ENCODE measurements around the gene RAD51B. TPM values are rescaled to one million over a fixed set of nuclear protein-coding genes. Genes with fewer than 3 reads are reported as not detected.

The RAD51B gene
- total RNA-seq, 1 experiment from 2014 or later, result 14.2 TPM

DNA sequence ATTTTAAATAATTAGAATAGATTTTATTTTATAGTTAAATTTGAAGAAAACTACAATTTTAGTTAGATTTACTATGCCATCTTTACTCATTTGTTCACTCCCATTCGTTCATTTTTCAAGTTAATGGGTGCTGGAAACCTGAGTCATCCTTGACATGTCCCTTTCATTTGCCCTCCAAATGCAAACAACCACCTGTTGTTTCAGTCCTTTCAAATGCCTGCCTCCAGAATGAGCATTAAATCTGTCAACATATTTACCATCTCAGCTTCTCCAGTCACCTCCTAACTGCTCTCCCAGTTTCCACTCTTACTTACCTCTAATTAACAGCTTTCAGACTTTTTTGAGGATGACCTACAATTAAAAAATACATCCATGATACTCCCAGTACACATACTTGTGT lies 375.5 kb downstream of the RAD51B start:
- Mint-ChIP-seq H3K4me3 (no peak overlapping the region), H3K27ac (peak overlapping the region; percentile 87), H3K27me3 (ENCODE audit: low read depth) (no peaks in the 10 kb centered on the region), H3K36me3 (no peaks in the 10 kb centered on the region), H3K9me3 (no peaks in the 10 kb centered on the region), H3K4me1 (peaks cover 67% of the 10 kb centered on the region)
- TF ChIP-seq OVOL2 (CRISPR knock-in tag; IDR thresholded peaks at IDR 0.05; ENCODE audit: borderline replicate concordance) (no peak), NFE2L1 (CRISPR knock-in tag; IDR thresholded peaks at IDR 0.05) (peak; percentile 44; the same call in 1 of the 2 replicates), TP53 (CRISPR knock-in tag; IDR thresholded peaks at IDR 0.05) (no peak)
- no peak for DNase-seq (ENCODE audit: low spot score)
- POLR2A ChIA-PET, result no interaction called here
- CTCF ChIA-PET, result interaction anchor here (1.0 kb wide), 1 partner anchor 253 kb away, joined by 4 read pairs; no protein-coding TSS in a partner anchor
- peak; percentile 64 for ATAC-seq

DNA sequence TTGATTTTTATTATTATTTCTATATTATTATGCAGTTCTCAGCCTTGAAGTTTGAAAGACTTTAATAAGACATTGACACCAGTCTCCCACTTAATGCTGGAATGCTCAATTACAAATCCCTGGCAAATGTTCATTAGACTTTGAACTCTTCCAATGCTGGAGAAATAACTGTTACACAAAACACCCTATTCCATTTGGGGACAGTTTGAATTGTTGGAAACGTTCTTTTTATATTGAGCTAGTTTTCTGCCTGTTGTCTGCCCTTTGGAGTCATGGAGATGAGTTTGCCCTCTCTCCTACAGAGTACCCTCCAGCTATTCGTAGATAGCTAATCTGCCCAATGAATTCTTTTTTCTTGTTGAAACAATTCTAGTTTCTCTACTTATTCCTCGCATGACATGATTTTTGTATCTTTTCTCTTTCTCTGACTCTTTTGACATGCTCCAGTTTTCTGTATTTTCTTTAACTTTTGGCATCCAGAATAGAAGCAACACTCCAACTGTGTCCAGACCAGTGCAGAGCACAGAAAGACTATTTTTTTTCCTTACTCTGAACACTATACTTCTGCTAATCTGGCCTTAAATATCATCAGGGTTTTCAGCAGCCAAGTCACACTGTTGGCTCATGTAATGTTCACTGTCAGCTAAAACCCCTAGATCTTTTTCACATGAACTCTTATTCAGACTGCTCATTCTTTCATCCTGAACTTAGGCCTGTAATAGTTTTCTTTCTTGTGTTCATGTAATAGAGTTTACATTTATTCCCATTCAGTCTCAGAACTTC lies 379.3 kb downstream of the RAD51B start:
- H3K4me3 Mint-ChIP-seq, result no peak overlapping the region
- H3K4me1 Mint-ChIP-seq, result peaks cover 52% of the 10 kb centered on the region
- POLR2A ChIA-PET, result interaction anchor here (0.5 kb wide), 1 partner anchor 74 kb away, joined by 4 read pairs; no protein-coding TSS in a partner anchor
- H3K36me3 Mint-ChIP-seq, result no peaks in the 10 kb centered on the region
- DNase-seq (ENCODE audit: low spot score) (no peak), ATAC-seq (no peak)
- CTCF ChIA-PET, result no interaction called here
- no peak overlapping the region; the same call in 1 of the 2 replicates for H3K27ac Mint-ChIP-seq
- TF ChIP-seq, protein P1, sequence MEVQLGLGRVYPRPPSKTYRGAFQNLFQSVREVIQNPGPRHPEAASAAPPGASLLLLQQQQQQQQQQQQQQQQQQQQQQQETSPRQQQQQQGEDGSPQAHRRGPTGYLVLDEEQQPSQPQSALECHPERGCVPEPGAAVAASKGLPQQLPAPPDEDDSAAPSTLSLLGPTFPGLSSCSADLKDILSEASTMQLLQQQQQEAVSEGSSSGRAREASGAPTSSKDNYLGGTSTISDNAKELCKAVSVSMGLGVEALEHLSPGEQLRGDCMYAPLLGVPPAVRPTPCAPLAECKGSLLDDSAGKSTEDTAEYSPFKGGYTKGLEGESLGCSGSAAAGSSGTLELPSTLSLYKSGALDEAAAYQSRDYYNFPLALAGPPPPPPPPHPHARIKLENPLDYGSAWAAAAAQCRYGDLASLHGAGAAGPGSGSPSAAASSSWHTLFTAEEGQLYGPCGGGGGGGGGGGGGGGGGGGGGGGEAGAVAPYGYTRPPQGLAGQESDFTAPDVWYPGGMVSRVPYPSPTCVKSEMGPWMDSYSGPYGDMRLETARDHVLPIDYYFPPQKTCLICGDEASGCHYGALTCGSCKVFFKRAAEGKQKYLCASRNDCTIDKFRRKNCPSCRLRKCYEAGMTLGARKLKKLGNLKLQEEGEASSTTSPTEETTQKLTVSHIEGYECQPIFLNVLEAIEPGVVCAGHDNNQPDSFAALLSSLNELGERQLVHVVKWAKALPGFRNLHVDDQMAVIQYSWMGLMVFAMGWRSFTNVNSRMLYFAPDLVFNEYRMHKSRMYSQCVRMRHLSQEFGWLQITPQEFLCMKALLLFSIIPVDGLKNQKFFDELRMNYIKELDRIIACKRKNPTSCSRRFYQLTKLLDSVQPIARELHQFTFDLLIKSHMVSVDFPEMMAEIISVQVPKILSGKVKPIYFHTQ (CRISPR knock-in tag; IDR thresholded peaks at IDR 0.05), result no peak
- TF ChIP-seq, protein P2, sequence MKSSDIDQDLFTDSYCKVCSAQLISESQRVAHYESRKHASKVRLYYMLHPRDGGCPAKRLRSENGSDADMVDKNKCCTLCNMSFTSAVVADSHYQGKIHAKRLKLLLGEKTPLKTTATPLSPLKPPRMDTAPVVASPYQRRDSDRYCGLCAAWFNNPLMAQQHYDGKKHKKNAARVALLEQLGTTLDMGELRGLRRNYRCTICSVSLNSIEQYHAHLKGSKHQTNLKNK (CRISPR knock-in tag; IDR thresholded peaks at IDR 0.05), result no peak
- TF ChIP-seq, protein P3, sequence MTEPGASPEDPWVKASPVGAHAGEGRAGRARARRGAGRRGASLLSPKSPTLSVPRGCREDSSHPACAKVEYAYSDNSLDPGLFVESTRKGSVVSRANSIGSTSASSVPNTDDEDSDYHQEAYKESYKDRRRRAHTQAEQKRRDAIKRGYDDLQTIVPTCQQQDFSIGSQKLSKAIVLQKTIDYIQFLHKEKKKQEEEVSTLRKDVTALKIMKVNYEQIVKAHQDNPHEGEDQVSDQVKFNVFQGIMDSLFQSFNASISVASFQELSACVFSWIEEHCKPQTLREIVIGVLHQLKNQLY (CRISPR knock-in tag; IDR thresholded peaks at IDR 0.05), result no peak
- TF ChIP-seq, protein P4, sequence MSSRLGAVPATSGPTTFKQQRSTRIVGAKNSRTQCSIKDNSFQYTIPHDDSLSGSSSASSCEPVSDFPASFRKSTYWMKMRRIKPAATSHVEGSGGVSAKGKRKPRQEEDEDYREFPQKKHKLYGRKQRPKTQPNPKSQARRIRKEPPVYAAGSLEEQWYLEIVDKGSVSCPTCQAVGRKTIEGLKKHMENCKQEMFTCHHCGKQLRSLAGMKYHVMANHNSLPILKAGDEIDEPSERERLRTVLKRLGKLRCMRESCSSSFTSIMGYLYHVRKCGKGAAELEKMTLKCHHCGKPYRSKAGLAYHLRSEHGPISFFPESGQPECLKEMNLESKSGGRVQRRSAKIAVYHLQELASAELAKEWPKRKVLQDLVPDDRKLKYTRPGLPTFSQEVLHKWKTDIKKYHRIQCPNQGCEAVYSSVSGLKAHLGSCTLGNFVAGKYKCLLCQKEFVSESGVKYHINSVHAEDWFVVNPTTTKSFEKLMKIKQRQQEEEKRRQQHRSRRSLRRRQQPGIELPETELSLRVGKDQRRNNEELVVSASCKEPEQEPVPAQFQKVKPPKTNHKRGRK (CRISPR knock-in tag; IDR thresholded peaks at IDR 0.05; ENCODE audit: borderline replicate concordance), result no peak
- TF ChIP-seq ZNF671 (CRISPR knock-in tag; IDR thresholded peaks at IDR 0.05) (no peak), CREM (CRISPR knock-in tag; IDR thresholded peaks at IDR 0.05) (no peak), CBFB (CRISPR knock-in tag; IDR thresholded peaks at IDR 0.05; ENCODE audit: low read depth) (no peak), ZNF121 (CRISPR knock-in tag; IDR thresholded peaks at IDR 0.05) (no peak), FOXJ3 (CRISPR knock-in tag; IDR thresholded peaks at IDR 0.05; ENCODE audit: borderline replicate concordance) (no peak), ETV6 (CRISPR knock-in tag; IDR thresholded peaks at IDR 0.05) (no peak), OVOL2 (CRISPR knock-in tag; IDR thresholded peaks at IDR 0.05; ENCODE audit: borderline replicate concordance) (no peak)
- TF ChIP-seq, protein P5, sequence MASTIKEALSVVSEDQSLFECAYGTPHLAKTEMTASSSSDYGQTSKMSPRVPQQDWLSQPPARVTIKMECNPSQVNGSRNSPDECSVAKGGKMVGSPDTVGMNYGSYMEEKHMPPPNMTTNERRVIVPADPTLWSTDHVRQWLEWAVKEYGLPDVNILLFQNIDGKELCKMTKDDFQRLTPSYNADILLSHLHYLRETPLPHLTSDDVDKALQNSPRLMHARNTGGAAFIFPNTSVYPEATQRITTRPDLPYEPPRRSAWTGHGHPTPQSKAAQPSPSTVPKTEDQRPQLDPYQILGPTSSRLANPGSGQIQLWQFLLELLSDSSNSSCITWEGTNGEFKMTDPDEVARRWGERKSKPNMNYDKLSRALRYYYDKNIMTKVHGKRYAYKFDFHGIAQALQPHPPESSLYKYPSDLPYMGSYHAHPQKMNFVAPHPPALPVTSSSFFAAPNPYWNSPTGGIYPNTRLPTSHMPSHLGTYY (CRISPR knock-in tag; IDR thresholded peaks at IDR 0.05), result no peak
- TF ChIP-seq, protein P6, sequence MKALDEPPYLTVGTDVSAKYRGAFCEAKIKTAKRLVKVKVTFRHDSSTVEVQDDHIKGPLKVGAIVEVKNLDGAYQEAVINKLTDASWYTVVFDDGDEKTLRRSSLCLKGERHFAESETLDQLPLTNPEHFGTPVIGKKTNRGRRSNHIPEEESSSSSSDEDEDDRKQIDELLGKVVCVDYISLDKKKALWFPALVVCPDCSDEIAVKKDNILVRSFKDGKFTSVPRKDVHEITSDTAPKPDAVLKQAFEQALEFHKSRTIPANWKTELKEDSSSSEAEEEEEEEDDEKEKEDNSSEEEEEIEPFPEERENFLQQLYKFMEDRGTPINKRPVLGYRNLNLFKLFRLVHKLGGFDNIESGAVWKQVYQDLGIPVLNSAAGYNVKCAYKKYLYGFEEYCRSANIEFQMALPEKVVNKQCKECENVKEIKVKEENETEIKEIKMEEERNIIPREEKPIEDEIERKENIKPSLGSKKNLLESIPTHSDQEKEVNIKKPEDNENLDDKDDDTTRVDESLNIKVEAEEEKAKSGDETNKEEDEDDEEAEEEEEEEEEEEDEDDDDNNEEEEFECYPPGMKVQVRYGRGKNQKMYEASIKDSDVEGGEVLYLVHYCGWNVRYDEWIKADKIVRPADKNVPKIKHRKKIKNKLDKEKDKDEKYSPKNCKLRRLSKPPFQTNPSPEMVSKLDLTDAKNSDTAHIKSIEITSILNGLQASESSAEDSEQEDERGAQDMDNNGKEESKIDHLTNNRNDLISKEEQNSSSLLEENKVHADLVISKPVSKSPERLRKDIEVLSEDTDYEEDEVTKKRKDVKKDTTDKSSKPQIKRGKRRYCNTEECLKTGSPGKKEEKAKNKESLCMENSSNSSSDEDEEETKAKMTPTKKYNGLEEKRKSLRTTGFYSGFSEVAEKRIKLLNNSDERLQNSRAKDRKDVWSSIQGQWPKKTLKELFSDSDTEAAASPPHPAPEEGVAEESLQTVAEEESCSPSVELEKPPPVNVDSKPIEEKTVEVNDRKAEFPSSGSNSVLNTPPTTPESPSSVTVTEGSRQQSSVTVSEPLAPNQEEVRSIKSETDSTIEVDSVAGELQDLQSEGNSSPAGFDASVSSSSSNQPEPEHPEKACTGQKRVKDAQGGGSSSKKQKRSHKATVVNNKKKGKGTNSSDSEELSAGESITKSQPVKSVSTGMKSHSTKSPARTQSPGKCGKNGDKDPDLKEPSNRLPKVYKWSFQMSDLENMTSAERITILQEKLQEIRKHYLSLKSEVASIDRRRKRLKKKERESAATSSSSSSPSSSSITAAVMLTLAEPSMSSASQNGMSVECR (CRISPR knock-in tag; IDR thresholded peaks at IDR 0.05; ENCODE audit: borderline replicate concordance), result no peak
- no peaks in the 10 kb centered on the region for H3K9me3 Mint-ChIP-seq
- no peaks in the 10 kb centered on the region for H3K27me3 Mint-ChIP-seq (ENCODE audit: low read depth)
